ENCODE measurements around the gene SHB.

The SHB gene

DNA sequence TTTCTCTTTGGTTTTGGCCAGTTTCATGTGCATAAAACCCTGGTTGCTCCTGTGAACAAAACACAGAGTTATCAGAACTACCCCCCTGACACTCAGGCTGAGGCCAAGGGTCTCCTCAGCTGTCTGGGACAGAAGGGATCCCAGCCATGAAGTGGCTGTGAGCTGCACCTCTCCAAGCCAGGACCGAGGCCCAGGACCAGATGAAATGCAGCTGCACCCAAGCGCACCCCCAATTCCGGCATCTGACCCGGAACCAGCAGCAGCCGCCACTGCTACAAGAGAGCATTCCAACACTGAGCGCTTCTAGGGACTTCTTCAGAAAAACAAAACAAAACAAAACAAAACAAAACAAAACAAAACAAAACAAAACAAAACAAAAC is 149.1 kb downstream of the SHB start:
- H3K4me3 ChIP-seq (ENCODE audit: low read depth in 1 of 2, low read length in 2 of 2) = no peak overlapping the region
- no peak overlapping the region for H3K27ac ChIP-seq (ENCODE audit: low read depth, low read length)
- no peaks in the 10 kb centered on the region for H3K27me3 ChIP-seq (ENCODE audit: control insufficient read depth in 1 of 2, insufficient read depth in 2 of 2, low read length in 2 of 2)
- H3K4me1 ChIP-seq (ENCODE audit: control insufficient read depth in 1 of 2, insufficient read depth in 2 of 2, low read length in 2 of 2) = peaks cover 10 to 13% of the 10 kb centered on the region in 2 donors
- H3K36me3 ChIP-seq (ENCODE audit: control insufficient read depth in 1 of 2, insufficient read depth in 2 of 2, low read length in 2 of 2) = peaks cover 4 to 23% of the 10 kb centered on the region in 2 donors
- no peaks in the 10 kb centered on the region for H3K9me3 ChIP-seq (ENCODE audit: control insufficient read depth in 1 of 2, low read length in 2 of 2)
- H3K9ac ChIP-seq (ENCODE audit: low read depth in 1 of 2, low read length in 2 of 2) = no peak overlapping the region

- H3K9ac ChIP-seq (ENCODE audit: low read depth in 1 of 2, low read length in 2 of 2) = no peak overlapping the region
- no peaks in the 10 kb centered on the region for H3K9me3 ChIP-seq (ENCODE audit: control insufficient read depth in 1 of 2, low read length in 2 of 2)
- H3K4me3 ChIP-seq (ENCODE audit: low read depth in 1 of 2, low read length in 2 of 2) = no peak overlapping the region
- no peaks in the 10 kb centered on the region for H3K27me3 ChIP-seq (ENCODE audit: control insufficient read depth in 1 of 2, insufficient read depth in 2 of 2, low read length in 2 of 2)
- peaks cover 4 to 23% of the 10 kb centered on the region in 2 donors for H3K36me3 ChIP-seq (ENCODE audit: control insufficient read depth in 1 of 2, insufficient read depth in 2 of 2, low read length in 2 of 2)
- no peak overlapping the region for H3K27ac ChIP-seq (ENCODE audit: low read depth, low read length)
- H3K4me1 ChIP-seq (ENCODE audit: control insufficient read depth in 1 of 2, insufficient read depth in 2 of 2, low read length in 2 of 2) = peaks cover 10% of the 10 kb centered on the region in 2 donors
These were observed 149.6 kb downstream of the SHB start for GRCh38 chr9:37919246-37919955.

DNA sequence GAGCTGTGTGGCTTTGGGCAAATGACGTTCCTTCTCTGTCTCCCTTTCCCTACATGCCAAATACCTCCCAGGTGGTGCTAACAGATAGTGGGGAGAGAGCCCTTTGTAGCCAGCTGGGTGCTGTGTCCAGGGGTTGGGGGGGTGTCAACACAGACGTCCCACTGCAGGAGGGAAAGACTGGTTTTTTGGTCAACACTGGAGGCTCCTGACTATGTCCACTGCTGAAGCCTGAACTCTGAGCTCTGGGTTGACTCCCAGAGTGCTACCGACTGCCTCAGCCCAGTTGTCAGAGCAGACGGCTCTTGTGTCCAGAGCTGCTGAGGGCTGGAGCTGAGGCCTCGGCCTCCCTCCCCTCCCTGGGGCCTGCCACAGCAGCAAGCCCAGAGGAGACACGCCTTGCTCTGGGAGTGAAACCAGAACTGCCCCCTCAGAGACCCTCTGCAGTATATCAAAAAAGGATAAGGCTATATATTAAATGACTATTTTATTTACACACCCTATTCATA is 150.3 kb downstream of the SHB start:
- Histone ChIP-seq H3K27me3 (ENCODE audit: control insufficient read depth in 1 of 2, insufficient read depth in 2 of 2, low read length in 2 of 2) (no peaks in the 10 kb centered on the region), H3K9me3 (ENCODE audit: control insufficient read depth in 1 of 2, low read length in 2 of 2) (no peaks in the 10 kb centered on the region), H3K9ac (ENCODE audit: low read depth in 1 of 2, low read length in 2 of 2) (no peak overlapping the region), H3K4me3 (ENCODE audit: low read depth in 1 of 2, low read length in 2 of 2) (no peak overlapping the region), H3K4me1 (ENCODE audit: control insufficient read depth in 1 of 2, insufficient read depth in 2 of 2, low read length in 2 of 2) (peaks cover 8 to 10% of the 10 kb centered on the region in 2 donors), H3K27ac (ENCODE audit: low read depth, low read length) (no peak overlapping the region), H3K36me3 (ENCODE audit: control insufficient read depth in 1 of 2, insufficient read depth in 2 of 2, low read length in 2 of 2) (peaks cover 4 to 23% of the 10 kb centered on the region in 2 donors)

- Histone ChIP-seq H3K9me3 (ENCODE audit: control insufficient read depth in 1 of 2, low read length in 2 of 2) (no peaks in the 10 kb centered on the region), H3K9ac (ENCODE audit: low read depth in 1 of 2, low read length in 2 of 2) (no peak overlapping the region), H3K36me3 (ENCODE audit: control insufficient read depth in 1 of 2, insufficient read depth in 2 of 2, low read length in 2 of 2) (peaks cover 4 to 23% of the 10 kb centered on the region in 2 donors), H3K4me3 (ENCODE audit: low read depth in 1 of 2, low read length in 2 of 2) (no peak overlapping the region), H3K4me1 (ENCODE audit: control insufficient read depth in 1 of 2, insufficient read depth in 2 of 2, low read length in 2 of 2) (peaks cover 10% of the 10 kb centered on the region in 2 donors), H3K27me3 (ENCODE audit: control insufficient read depth in 1 of 2, insufficient read depth in 2 of 2, low read length in 2 of 2) (no peaks in the 10 kb centered on the region), H3K27ac (ENCODE audit: low read depth, low read length) (no peak overlapping the region)
These were observed 151.0 kb downstream of the SHB start for GRCh38 chr9:37917801-37918664.

GRCh38 chr9:37917313-37917731 is 151.7 kb downstream of the SHB start:
- Histone ChIP-seq H3K4me1 (ENCODE audit: control insufficient read depth in 1 of 2, insufficient read depth in 2 of 2, low read length in 2 of 2) (peaks cover 2 to 3% of the 10 kb centered on the region in 2 donors), H3K27ac (ENCODE audit: low read depth, low read length) (no peak overlapping the region), H3K4me3 (ENCODE audit: low read depth in 1 of 2, low read length in 2 of 2) (no peak overlapping the region), H3K36me3 (ENCODE audit: control insufficient read depth in 1 of 2, insufficient read depth in 2 of 2, low read length in 2 of 2) (peaks cover 4 to 23% of the 10 kb centered on the region in 2 donors), H3K9ac (ENCODE audit: low read depth in 1 of 2, low read length in 2 of 2) (no peak overlapping the region), H3K9me3 (ENCODE audit: control insufficient read depth in 1 of 2, low read length in 2 of 2) (no peaks in the 10 kb centered on the region), H3K27me3 (ENCODE audit: control insufficient read depth in 1 of 2, insufficient read depth in 2 of 2, low read length in 2 of 2) (no peaks in the 10 kb centered on the region)

DNA sequence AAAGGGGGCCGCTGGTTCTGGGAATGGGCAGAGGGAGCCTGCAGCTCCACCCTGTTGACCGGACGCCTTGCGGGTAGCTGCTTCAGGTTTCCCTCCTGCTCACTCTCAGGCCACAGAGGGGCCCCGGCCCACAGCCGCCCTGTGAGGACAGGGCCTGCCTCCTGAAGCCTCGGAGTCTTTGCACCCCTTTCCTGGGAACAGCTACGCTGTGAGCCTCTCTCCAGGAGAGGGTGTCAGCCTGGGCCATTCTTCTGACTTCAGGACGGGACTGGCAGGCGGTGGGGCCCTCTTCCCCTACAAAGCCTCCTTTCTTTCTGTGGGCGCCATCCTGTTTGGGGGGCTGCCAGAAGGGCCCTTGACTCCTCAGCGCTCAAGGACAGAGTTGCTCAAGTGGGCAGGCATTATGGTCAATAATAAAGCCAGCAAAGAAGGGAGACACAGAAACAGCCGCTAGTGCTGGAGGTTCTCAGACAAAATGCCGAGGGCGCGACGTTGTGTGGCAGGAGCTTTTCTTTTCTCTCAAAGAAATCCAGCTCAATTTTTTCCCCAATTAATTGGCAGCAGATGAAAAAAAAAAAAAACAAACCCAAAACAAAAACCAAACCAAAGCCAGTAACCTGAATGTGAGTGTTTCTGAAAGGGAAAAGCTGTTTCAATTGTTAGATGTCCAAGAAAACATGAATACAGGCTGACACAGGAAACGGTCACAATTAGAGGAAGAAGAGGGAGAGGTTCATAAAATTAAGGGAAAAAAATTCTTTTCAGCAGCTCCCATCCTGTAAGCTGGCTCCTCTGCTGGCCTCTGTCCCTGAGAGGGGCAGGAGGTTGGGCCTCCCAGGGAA is 152.3 kb downstream of the SHB start:
- H3K27ac ChIP-seq (ENCODE audit: low read depth, low read length) = no peak overlapping the region
- no peak overlapping the region for H3K4me3 ChIP-seq (ENCODE audit: low read depth in 1 of 2, low read length in 2 of 2)
- no peak overlapping the region for H3K9ac ChIP-seq (ENCODE audit: low read depth in 1 of 2, low read length in 2 of 2)
- no peaks in the 10 kb centered on the region for H3K9me3 ChIP-seq (ENCODE audit: control insufficient read depth in 1 of 2, low read length in 2 of 2)
- H3K36me3 ChIP-seq (ENCODE audit: control insufficient read depth in 1 of 2, insufficient read depth in 2 of 2, low read length in 2 of 2) = peaks cover 4 to 23% of the 10 kb centered on the region in 2 donors
- peaks cover 0 to 3% of the 10 kb centered on the region in 2 donors for H3K4me1 ChIP-seq (ENCODE audit: control insufficient read depth in 1 of 2, insufficient read depth in 2 of 2, low read length in 2 of 2)
- H3K27me3 ChIP-seq (ENCODE audit: control insufficient read depth in 1 of 2, insufficient read depth in 2 of 2, low read length in 2 of 2) = no peaks in the 10 kb centered on the region

DNA sequence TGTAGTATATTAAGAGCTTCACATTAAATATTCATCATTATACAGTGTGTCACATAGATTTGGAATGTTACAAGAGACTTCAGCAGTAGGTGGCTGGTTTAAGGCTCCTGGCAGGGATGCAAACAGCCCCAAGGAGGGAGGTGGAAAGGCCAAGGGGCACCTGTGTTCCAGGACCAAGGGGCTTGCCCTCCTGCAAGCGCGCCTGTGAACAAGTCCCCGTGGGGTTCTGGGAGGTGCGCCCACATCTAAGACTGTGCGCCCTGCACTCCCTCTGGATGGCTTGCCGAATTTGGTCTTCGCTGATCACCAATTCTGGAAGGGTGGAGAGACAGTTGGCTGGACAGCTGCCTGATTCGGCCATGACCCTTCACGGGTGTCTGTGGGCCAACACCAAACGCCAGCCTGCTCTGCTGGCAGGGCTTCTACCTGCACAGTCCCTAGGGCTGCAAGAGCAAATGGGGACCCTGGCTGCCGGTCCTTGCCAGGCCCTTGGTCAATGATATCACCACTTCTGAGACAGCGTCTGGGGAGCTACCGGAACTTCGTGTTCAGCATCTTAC is 153.0 kb downstream of the SHB start:
- H3K9me3 ChIP-seq (ENCODE audit: control insufficient read depth in 1 of 2, low read length in 2 of 2) = no peaks in the 10 kb centered on the region
- no peak overlapping the region for H3K27ac ChIP-seq (ENCODE audit: low read depth, low read length)
- H3K9ac ChIP-seq (ENCODE audit: low read depth in 1 of 2, low read length in 2 of 2) = no peak overlapping the region
- no peaks in the 10 kb centered on the region for H3K27me3 ChIP-seq (ENCODE audit: control insufficient read depth in 1 of 2, insufficient read depth in 2 of 2, low read length in 2 of 2)
- peaks cover 0 to 3% of the 10 kb centered on the region in 2 donors for H3K4me1 ChIP-seq (ENCODE audit: control insufficient read depth in 1 of 2, insufficient read depth in 2 of 2, low read length in 2 of 2)
- H3K4me3 ChIP-seq (ENCODE audit: low read depth in 1 of 2, low read length in 2 of 2) = no peak overlapping the region
- H3K36me3 ChIP-seq (ENCODE audit: control insufficient read depth in 1 of 2, insufficient read depth in 2 of 2, low read length in 2 of 2) = peaks cover 4 to 23% of the 10 kb centered on the region in 2 donors

- no peaks in the 10 kb centered on the region for H3K9me3 ChIP-seq (ENCODE audit: control insufficient read depth in 1 of 2, low read length in 2 of 2)
- H3K27me3 ChIP-seq (ENCODE audit: control insufficient read depth in 1 of 2, insufficient read depth in 2 of 2, low read length in 2 of 2) = no peaks in the 10 kb centered on the region
- no peak overlapping the region for H3K4me3 ChIP-seq (ENCODE audit: low read depth in 1 of 2, low read length in 2 of 2)
- H3K27ac ChIP-seq (ENCODE audit: low read depth, low read length) = no peak overlapping the region
- no peak overlapping the region for H3K9ac ChIP-seq (ENCODE audit: low read depth in 1 of 2, low read length in 2 of 2)
- H3K4me1 ChIP-seq (ENCODE audit: control insufficient read depth in 1 of 2, insufficient read depth in 2 of 2, low read length in 2 of 2) = peaks cover 0 to 3% of the 10 kb centered on the region in 2 donors
- H3K36me3 ChIP-seq (ENCODE audit: control insufficient read depth in 1 of 2, insufficient read depth in 2 of 2, low read length in 2 of 2) = peaks cover 4 to 23% of the 10 kb centered on the region in 2 donors
These were observed 154.2 kb downstream of the SHB start for GRCh38 chr9:37914701-37915358.

DNA sequence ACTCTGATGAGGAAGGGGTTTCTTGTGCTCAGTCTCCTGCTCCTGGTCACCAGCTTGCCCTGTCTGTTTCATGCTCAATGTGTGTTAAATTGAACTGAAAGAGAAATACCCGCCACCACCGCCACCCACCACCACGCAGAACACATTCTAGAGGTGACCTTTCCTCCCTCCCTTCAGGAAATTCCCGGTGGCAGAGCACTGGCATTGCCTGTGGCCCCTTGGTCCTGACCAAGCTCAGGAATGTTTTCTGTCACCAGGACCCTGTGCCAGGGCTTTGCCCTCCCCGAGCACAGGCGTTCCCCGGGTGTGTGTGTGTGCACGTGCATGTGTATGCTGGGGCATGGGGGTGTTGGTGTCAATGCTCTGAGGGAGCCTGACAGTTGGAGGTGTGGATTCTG is 154.9 kb downstream of the SHB start:
- no peak overlapping the region for H3K9ac ChIP-seq (ENCODE audit: low read depth in 1 of 2, low read length in 2 of 2)
- peaks cover 0 to 3% of the 10 kb centered on the region in 2 donors for H3K4me1 ChIP-seq (ENCODE audit: control insufficient read depth in 1 of 2, insufficient read depth in 2 of 2, low read length in 2 of 2)
- H3K27ac ChIP-seq (ENCODE audit: low read depth, low read length) = no peak overlapping the region
- H3K27me3 ChIP-seq (ENCODE audit: control insufficient read depth in 1 of 2, insufficient read depth in 2 of 2, low read length in 2 of 2) = no peaks in the 10 kb centered on the region
- no peaks in the 10 kb centered on the region for H3K9me3 ChIP-seq (ENCODE audit: control insufficient read depth in 1 of 2, low read length in 2 of 2)
- peaks cover 3 to 19% of the 10 kb centered on the region in 2 donors for H3K36me3 ChIP-seq (ENCODE audit: control insufficient read depth in 1 of 2, insufficient read depth in 2 of 2, low read length in 2 of 2)
- H3K4me3 ChIP-seq (ENCODE audit: low read depth in 1 of 2, low read length in 2 of 2) = no peak overlapping the region
